Stimulated activated CD4-positive, alpha-beta T cell treated with anti-CD3 and anti-CD28 coated beads, Interleukin-12 subunit alpha, Interleukin-12 subunit beta, amount 100 ng/mL, for 24 hours (primary cell): ENCODE results near the gene NDUFC1.
"Not testable (repeated sequence)": the region's sequence is repeated elsewhere in the genome, so short reads cannot be mapped to it uniquely, and the experiment has no call there.

ENCODE experiments used
- DNase-seq, 2 experiments: peaks; one replicate each; pipeline ENCODE4 v3.0.0-alpha.2; 2020; ENCODE audit warnings: low read depth in 2 of 2

NDUFC1 gene

GRCh38 chr4:139301821-139302611 lies at the start of gene NDUFC1:
NDUFC1 (minus strand) TSS chr4:139302477; CDS start chr4:139295798, 6,679 bp downstream.
- peak; percentile 28 to 63 for DNase-seq

GRCh38 chr4:139337612-139338011 lies 35.3 kb upstream of the NDUFC1 start:
- DNase-seq: no peak

- DNase-seq: no peak
These were observed 30.8 kb upstream of the NDUFC1 start for GRCh38 chr4:139333046-139333445.

GRCh38 chr4:139331185-139331584 lies 28.9 kb upstream of the NDUFC1 start:
- DNase-seq: no peak

GRCh38 chr4:139330283-139330682 lies 28.0 kb upstream of the NDUFC1 start:
- DNase-seq: no peak

GRCh38 chr4:139329665-139330200 lies 27.5 kb upstream of the NDUFC1 start:
- no peak for DNase-seq

GRCh38 chr4:139324620-139325019 lies 22.3 kb upstream of the NDUFC1 start:
- no peak for DNase-seq

- DNase-seq: not testable (repeated sequence)
These were observed 20.3 kb upstream of the NDUFC1 start for GRCh38 chr4:139322541-139322940.

- not testable (repeated sequence) for DNase-seq
These were observed 19.8 kb upstream of the NDUFC1 start for GRCh38 chr4:139322070-139322469.

GRCh38 chr4:139319571-139319970 lies 17.3 kb upstream of the NDUFC1 start:
- DNase-seq: no peak

GRCh38 chr4:139317635-139318034 lies 15.4 kb upstream of the NDUFC1 start:
- DNase-seq: no peak

- DNase-seq: no peak
These were observed 14.5 kb upstream of the NDUFC1 start for GRCh38 chr4:139316733-139317132.

- DNase-seq: no peak
These were observed 13.0 kb upstream of the NDUFC1 start for GRCh38 chr4:139315221-139315675.

- DNase-seq: no peak
These were observed 11.9 kb upstream of the NDUFC1 start for GRCh38 chr4:139314047-139314800.

GRCh38 chr4:139313414-139313813 lies 11.1 kb upstream of the NDUFC1 start:
- not testable (repeated sequence) for DNase-seq

- DNase-seq: no peak
These were observed 10.5 kb upstream of the NDUFC1 start for GRCh38 chr4:139312552-139313332.

GRCh38 chr4:139311909-139312308 lies 9.6 kb upstream of the NDUFC1 start:
- no peak for DNase-seq

- no peak for DNase-seq
These were observed 2.6 kb upstream of the NDUFC1 start for GRCh38 chr4:139304920-139305319.

- peak; percentile 95 for DNase-seq
These were observed 1.0 kb downstream of the NDUFC1 start, which contains the start of gene NAA15 for GRCh38 chr4:139301113-139301820. NAA15 (plus strand) TSS chr4:139301505; CDS start chr4:139301778, 273 bp downstream.

GRCh38 chr4:139300431-139301112 lies 1.7 kb downstream of the NDUFC1 start:
- DNase-seq: no peak
